Endothelial cell (in vitro differentiated cells): Measurements from ENCODE around the gene VWA5B1. TPM values are rescaled to one million over a fixed set of nuclear protein-coding genes. Genes with fewer than 3 reads are reported as not detected.

Experiments
- DNase-seq: peaks from one replicate; pipeline ENCODE4 v3.0.0; 2021; ENCODE audit warnings: low spot score
- H3K27ac Mint-ChIP-seq: one replicate; pipeline ENCODE4 v1.8.0; 2021; ENCODE audit warnings: mixed read lengths, inconsistent platforms; ENCODE audit not compliant: unreplicated experiment
- H3K27me3 Mint-ChIP-seq: one replicate; pipeline ENCODE4 v1.8.0; 2021; ENCODE audit warnings: mild to moderate bottlenecking, moderate library complexity, mixed read lengths, inconsistent platforms; ENCODE audit not compliant: unreplicated experiment
- H3K36me3 Mint-ChIP-seq: one replicate; pipeline ENCODE4 v1.8.0; 2021; ENCODE audit warnings: mild to moderate bottlenecking, low read depth, mixed read lengths, inconsistent platforms; ENCODE audit not compliant: unreplicated experiment
- H3K4me1 Mint-ChIP-seq: one replicate; pipeline ENCODE4 v1.8.0; 2021; ENCODE audit warnings: mild to moderate bottlenecking, mixed read lengths, inconsistent platforms; ENCODE audit not compliant: unreplicated experiment
- H3K4me3 Mint-ChIP-seq: one replicate; pipeline ENCODE4 v1.8.0; 2021; ENCODE audit warnings: mild to moderate bottlenecking, mixed read lengths, inconsistent platforms; ENCODE audit not compliant: unreplicated experiment
- H3K9me3 Mint-ChIP-seq: one replicate; pipeline ENCODE4 v1.8.0; 2021; ENCODE audit warnings: mixed read lengths, inconsistent platforms; ENCODE audit not compliant: unreplicated experiment
- CTCF ChIP-seq: fragments of 200-600 bp; sonication (generic); IDR thresholded peaks from one replicate; pipeline ENCODE4 v1.5.0; 2021; ENCODE audit warnings: antibody characterized with exemption; ENCODE audit not compliant: unreplicated experiment
- total RNA-seq: library from RNA; stranded (reverse); fragmentation: NEBNext Ultra II Directional; extraction: Animal tissue kit (Norgen Biotek cat#: 25700); gene quantifications from one replicate; pipeline ENCODE4 v1.2.1, GENCODE V29; 2021; ENCODE audit not compliant: unreplicated experiment

Gene VWA5B1
- total RNA-seq, 1 donor from 2014 or later: not detected

GRCh38 chr1:20402585-20403422 lies 112.1 kb downstream of the VWA5B1 start:
- Mint-ChIP-seq H3K27me3 (peaks cover 7% of the 10 kb centered on the region), H3K4me3 (no peak overlapping the region), H3K9me3 (no peaks in the 10 kb centered on the region), H3K4me1 (peaks cover 10% of the 10 kb centered on the region), H3K36me3 (no peaks in the 10 kb centered on the region), H3K27ac (no peak overlapping the region)
- TF ChIP-seq CTCF: no peak
- no peak for DNase-seq

DNA sequence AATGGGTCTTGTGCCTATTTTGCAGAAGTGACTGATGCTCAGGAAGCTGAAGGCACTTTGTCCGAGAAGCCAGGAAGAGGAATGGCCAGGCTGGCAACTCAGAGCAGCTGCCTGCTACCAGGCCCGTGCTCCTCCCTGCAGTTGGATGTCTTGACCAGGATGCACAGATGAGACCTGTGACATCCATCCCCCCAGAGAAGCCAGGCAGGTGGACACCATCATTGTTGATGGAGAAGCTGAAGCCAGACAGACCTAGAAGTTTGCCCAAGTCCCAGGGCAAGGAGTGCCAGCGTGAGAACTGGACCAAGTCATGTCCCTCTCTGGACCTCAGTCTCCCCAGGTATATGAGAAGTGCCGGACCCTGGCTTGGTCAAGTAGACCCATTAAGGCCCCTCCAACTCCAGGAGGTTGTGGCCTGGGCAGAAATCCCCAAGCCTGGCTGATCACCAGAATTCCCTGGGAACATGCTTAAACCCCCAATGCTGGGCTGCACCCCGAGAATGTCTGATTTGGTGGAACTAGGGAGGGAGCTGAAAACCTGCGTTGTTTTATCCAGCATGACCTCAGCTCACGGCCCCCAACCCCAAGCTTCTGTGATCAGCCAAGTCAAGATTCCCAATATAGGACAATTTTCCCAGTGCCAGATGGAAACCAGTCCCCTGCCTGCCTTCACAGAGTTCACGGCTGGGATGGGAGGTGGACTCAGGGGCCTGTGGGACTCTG lies 112.9 kb downstream of the VWA5B1 start:
- Mint-ChIP-seq H3K27ac (no peak overlapping the region), H3K4me1 (peaks cover 10% of the 10 kb centered on the region), H3K9me3 (no peaks in the 10 kb centered on the region), H3K36me3 (no peaks in the 10 kb centered on the region), H3K4me3 (no peak overlapping the region), H3K27me3 (peaks cover 9% of the 10 kb centered on the region)
- TF ChIP-seq CTCF: no peak
- no peak for DNase-seq

DNA sequence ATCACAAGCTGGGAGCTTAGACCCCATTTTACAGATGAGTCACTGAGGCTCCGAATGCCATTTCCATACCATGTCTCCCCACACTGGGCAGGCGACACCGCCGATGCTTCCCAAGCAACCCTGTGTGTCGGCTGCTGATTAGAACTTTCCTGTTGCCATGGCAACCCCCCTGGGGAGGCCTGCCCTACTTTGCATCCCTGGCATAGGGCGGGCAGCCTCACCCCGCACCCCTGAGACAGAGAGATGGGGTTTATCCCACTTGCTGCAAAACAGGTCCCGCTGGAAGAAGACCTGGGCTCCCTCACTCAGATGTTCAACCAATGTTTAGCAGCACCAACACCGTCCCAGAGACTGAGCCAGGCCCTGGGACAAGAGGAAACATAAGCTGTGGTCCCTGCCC lies 113.8 kb downstream of the VWA5B1 start:
- TF ChIP-seq CTCF: no peak
- Mint-ChIP-seq H3K9me3 (no peaks in the 10 kb centered on the region), H3K36me3 (no peaks in the 10 kb centered on the region), H3K27ac (no peak overlapping the region), H3K4me1 (peaks cover 10% of the 10 kb centered on the region), H3K27me3 (peaks cover 9% of the 10 kb centered on the region), H3K4me3 (no peak overlapping the region)
- DNase-seq: no peak

Other genes starting within 250 kb of the VWA5B1 start
- gene PLA2G5, start 220.7 kb upstream of the VWA5B1 start, total RNA-seq: 0.77 TPM
- gene PLA2G2D, start 171.3 kb upstream of the VWA5B1 start, total RNA-seq: not detected
- not detected for gene PLA2G2F, start 151.6 kb upstream of the VWA5B1 start, total RNA-seq
- gene UBXN10, start 104.8 kb upstream of the VWA5B1 start, total RNA-seq: 0.13 TPM
- not detected for gene PLA2G2C, start 104.4 kb upstream of the VWA5B1 start, total RNA-seq
- 0.28 TPM for gene CAMK2N1, start 195.3 kb downstream of the VWA5B1 start, total RNA-seq
- 31.5 TPM for gene MUL1, start 217.3 kb downstream of the VWA5B1 start, total RNA-seq